ENCODE measurements around the gene BBX.
A peak's percentile ranks its signal among the peaks of the same experiment; 100 is the strongest.

DNA sequence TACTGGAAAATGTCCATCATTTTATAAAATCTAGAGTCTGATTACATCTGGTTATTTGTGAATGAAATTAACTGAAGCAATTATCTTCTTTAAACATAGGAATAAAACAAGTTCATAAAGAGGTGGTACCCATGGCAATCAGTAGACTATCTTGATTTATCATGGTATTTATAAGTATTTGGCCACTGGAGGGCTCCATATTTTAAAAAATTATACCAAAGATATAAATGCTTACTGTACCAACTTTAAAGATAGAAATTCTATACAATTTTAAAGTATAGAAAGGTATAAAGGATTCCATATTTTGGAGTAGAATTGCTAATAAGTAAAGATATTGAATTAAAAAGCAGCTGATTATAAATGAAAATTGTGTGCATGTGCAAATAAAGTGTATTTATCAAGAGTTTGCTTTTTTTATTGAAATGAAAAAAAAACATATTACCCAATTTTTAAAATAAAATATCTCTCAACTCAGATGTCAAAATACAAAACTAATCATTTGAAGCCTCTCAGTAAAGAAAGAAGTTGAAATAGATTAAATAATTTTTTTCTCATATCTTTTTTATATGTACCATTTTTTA lies 105.3 kb downstream of the BBX start:
- TF ChIP-seq EZH2 (IDR thresholded peaks at IDR 0.05; ENCODE audit: borderline replicate concordance, insufficient read depth, low read length, poor library complexity, severe bottlenecking): no peak
- TF ChIP-seq, protein P1, sequence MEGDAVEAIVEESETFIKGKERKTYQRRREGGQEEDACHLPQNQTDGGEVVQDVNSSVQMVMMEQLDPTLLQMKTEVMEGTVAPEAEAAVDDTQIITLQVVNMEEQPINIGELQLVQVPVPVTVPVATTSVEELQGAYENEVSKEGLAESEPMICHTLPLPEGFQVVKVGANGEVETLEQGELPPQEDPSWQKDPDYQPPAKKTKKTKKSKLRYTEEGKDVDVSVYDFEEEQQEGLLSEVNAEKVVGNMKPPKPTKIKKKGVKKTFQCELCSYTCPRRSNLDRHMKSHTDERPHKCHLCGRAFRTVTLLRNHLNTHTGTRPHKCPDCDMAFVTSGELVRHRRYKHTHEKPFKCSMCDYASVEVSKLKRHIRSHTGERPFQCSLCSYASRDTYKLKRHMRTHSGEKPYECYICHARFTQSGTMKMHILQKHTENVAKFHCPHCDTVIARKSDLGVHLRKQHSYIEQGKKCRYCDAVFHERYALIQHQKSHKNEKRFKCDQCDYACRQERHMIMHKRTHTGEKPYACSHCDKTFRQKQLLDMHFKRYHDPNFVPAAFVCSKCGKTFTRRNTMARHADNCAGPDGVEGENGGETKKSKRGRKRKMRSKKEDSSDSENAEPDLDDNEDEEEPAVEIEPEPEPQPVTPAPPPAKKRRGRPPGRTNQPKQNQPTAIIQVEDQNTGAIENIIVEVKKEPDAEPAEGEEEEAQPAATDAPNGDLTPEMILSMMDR (IDR thresholded peaks at IDR 0.05; ENCODE audit: poor library complexity, severe bottlenecking): peak; percentile 19
- TF ChIP-seq, protein P2, sequence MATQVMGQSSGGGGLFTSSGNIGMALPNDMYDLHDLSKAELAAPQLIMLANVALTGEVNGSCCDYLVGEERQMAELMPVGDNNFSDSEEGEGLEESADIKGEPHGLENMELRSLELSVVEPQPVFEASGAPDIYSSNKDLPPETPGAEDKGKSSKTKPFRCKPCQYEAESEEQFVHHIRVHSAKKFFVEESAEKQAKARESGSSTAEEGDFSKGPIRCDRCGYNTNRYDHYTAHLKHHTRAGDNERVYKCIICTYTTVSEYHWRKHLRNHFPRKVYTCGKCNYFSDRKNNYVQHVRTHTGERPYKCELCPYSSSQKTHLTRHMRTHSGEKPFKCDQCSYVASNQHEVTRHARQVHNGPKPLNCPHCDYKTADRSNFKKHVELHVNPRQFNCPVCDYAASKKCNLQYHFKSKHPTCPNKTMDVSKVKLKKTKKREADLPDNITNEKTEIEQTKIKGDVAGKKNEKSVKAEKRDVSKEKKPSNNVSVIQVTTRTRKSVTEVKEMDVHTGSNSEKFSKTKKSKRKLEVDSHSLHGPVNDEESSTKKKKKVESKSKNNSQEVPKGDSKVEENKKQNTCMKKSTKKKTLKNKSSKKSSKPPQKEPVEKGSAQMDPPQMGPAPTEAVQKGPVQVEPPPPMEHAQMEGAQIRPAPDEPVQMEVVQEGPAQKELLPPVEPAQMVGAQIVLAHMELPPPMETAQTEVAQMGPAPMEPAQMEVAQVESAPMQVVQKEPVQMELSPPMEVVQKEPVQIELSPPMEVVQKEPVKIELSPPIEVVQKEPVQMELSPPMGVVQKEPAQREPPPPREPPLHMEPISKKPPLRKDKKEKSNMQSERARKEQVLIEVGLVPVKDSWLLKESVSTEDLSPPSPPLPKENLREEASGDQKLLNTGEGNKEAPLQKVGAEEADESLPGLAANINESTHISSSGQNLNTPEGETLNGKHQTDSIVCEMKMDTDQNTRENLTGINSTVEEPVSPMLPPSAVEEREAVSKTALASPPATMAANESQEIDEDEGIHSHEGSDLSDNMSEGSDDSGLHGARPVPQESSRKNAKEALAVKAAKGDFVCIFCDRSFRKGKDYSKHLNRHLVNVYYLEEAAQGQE (IDR thresholded peaks at IDR 0.05; ENCODE audit: borderline replicate concordance): no peak
- no peak for TF ChIP-seq POLR2AphosphoS5 (IDR thresholded peaks at IDR 0.05)

All from neural cell (in vitro differentiated cells).